K562 (cell line): ENCODE data around the gene DMAC2. TPM values are rescaled to one million over a fixed set of nuclear protein-coding genes. Genes with fewer than 3 reads are reported as not detected.
A peak's percentile ranks its signal among the peaks of the same experiment; 100 is the strongest.
"Not testable (repeated sequence)": the region's sequence is repeated elsewhere in the genome, so short reads cannot be mapped to it uniquely, and the experiment has no call there.

Experiments
- ATAC-seq: fragments of 200-7000 bp; cut with Tn5 transposase; 3 replicates; pipeline ENCODE4 v1.9.1; 2020; ENCODE audit warnings: moderate library complexity
- BruUV-seq: library from RNA; stranded (reverse); fragments of 400-500 nt; replicated peaks from 2 replicates; lab custom pipeline; 2021; lab: Mats Ljungman, UMichigan
- CTCF ChIA-PET: fragments of 300-600 bp; formaldehyde crosslinking; extraction: SDS; loops from one replicate; lab custom pipeline; 2021; ENCODE audit warnings: low intra/inter-chr PET ratio; lab: Yijun Ruan, JAX
- POLR2A ChIA-PET: fragments of 300-600, 350-650 bp; sonication (Branson Sonifier 250); formaldehyde crosslinking; extraction: SDS; loops from one replicate; lab custom pipeline; 2021; ENCODE audit warnings: antibody characterized with exemption, inconsistent platforms; lab: Yijun Ruan, JAX
- DNase-seq, 4 experiments: peaks; one replicate each; pipeline versions ENCODE4 v3.0.0 to v3.0.0-alpha.2; 2011 to 2018; ENCODE audit warnings: low spot score in 3 of 4, mixed read lengths in 3 of 4; ENCODE audit errors: extremely low read depth in 1 of 4
- FAIRE-seq: peaks from 2 replicates; lab custom pipeline; 2011; peaks lifted over from hg19 to GRCh38; lab: Jason Lieb, UNC
- H2AFZ ChIP-seq: 2 replicates; pipeline ENCODE4 v1.6.0; 2011; ENCODE audit warnings: low read depth, low read length, control low read depth, inconsistent platforms
- H3K27ac ChIP-seq: fragments of 200-600 bp; 3 replicates; pipeline ENCODE4 v1.8.0; 2011; ENCODE audit warnings: low read depth, mild to moderate bottlenecking, control low read depth, inconsistent platforms, low read length, moderate library complexity, mixed read lengths; ENCODE audit errors: extremely low read depth
- H3K27me3 ChIP-seq, 2 experiments: fragments of 300-600 bp in 1 of 2; 2 replicates in 1 of 2; 3 replicates in 1 of 2; pipeline versions ENCODE4 v1.6.0 to v1.8.0; 2011; ENCODE audit warnings: inconsistent platforms in 2 of 2, low read length in 2 of 2, mild to moderate bottlenecking in 1 of 2, mixed read lengths in 1 of 2, moderate library complexity in 1 of 2; ENCODE audit not compliant: control insufficient read depth in 2 of 2, insufficient read depth in 2 of 2
- H3K36me3 ChIP-seq: fragments of 300-600 bp; 3 replicates; pipeline ENCODE4 v1.8.0; 2011; ENCODE audit warnings: mild to moderate bottlenecking, low read length, inconsistent platforms; ENCODE audit not compliant: control insufficient read depth, insufficient read depth
- H3K4me1 ChIP-seq, 2 experiments: fragments of 200-600 bp in 1 of 2; replicated peaks in 1 of 2; 2 replicates in 1 of 2; 3 replicates in 1 of 2; pipeline versions ENCODE4 v1.5.1 to v1.8.0; 2011; ENCODE audit warnings: inconsistent platforms in 2 of 2, low read length in 2 of 2, mild to moderate bottlenecking in 1 of 2, mixed read lengths in 1 of 2, moderate library complexity in 1 of 2; ENCODE audit not compliant: control insufficient read depth in 2 of 2, insufficient read depth in 2 of 2
- H3K4me2 ChIP-seq: 2 replicates; pipeline ENCODE4 v1.6.1; 2011; ENCODE audit warnings: low read length, control low read depth, inconsistent platforms, mixed read lengths; ENCODE audit not compliant: insufficient read depth
- H3K4me3 ChIP-seq: fragments of 200-600 bp; sonication (generic), shearing (Covaris generic); 2 replicates; pipeline ENCODE4 v1.5.1; 2016; ENCODE audit warnings: control low read depth, inconsistent platforms
- H3K79me2 ChIP-seq: fragments of 200-600 bp; 3 replicates; pipeline ENCODE4 v1.8.0; 2011; ENCODE audit warnings: low read length, inconsistent platforms; ENCODE audit not compliant: control insufficient read depth, insufficient read depth
- H3K9ac ChIP-seq, 2 experiments: 2 replicates each; pipeline versions ENCODE4 v1.6.0 to v1.6.1; 2011; ENCODE audit warnings: low read depth in 2 of 2, low read length in 2 of 2, control low read depth in 1 of 2, inconsistent platforms in 1 of 2, mild to moderate bottlenecking in 1 of 2, mixed read lengths in 1 of 2; ENCODE audit not compliant: insufficient read depth in 1 of 2
- H3K9me1 ChIP-seq: one replicate; pipeline ENCODE4 v1.6.0; 2011; ENCODE audit warnings: inconsistent platforms, mild to moderate bottlenecking, low read length, moderate library complexity; ENCODE audit not compliant: control insufficient read depth, insufficient read depth
- H3K9me3 ChIP-seq: replicated peaks from 2 replicates; pipeline ENCODE4 v1.5.1; 2011; ENCODE audit warnings: low read depth, low read length, inconsistent platforms; ENCODE audit not compliant: control insufficient read depth, insufficient read depth
- H4K20me1 ChIP-seq: replicated peaks from 2 replicates; pipeline ENCODE4 v1.6.1; 2011; ENCODE audit warnings: low read length, inconsistent platforms, mixed read lengths; ENCODE audit not compliant: control insufficient read depth, insufficient read depth
- ARNT ChIP-seq, 2 experiments: fragments of 450-650 bp; IDR thresholded peaks; 2 replicates each; pipeline ENCODE4 v1.6.1; 2016; ENCODE audit warnings: mild to moderate bottlenecking in 1 of 2
- CTBP1 ChIP-seq: fragments of 450-650 bp; IDR thresholded peaks from 2 replicates; pipeline ENCODE4 v1.6.1; 2016; ENCODE audit warnings: borderline replicate concordance
- DMBX1 ChIP-seq: fragments of 250-450 bp; sonication (Bioruptor Pico); IDR thresholded peaks from 2 replicates; pipeline ENCODE4 v1.8.0; 2022; ENCODE audit warnings: inconsistent platforms, mild to moderate bottlenecking, moderate library complexity, borderline replicate concordance
- DPF2 ChIP-seq: fragments of 450-650 bp; IDR thresholded peaks from 2 replicates; pipeline ENCODE4 v1.6.1; 2016
- FOSL1 ChIP-seq: fragments of 200-800 bp; sonication (Bioruptor generic); conservative IDR thresholded peaks from 2 replicates; pipeline ENCODE4 v1.6.1; 2016; ENCODE audit warnings: missing genetic modification characterization, missing compliant biosample characterization
- JUN ChIP-seq, 2 experiments: sonication (generic) in 1 of 2; formaldehyde crosslinking in 1 of 2; IDR thresholded peaks; 2 replicates each; pipeline versions ENCODE4 v1.6.1 to v1.8.0; 2012 to 2022; ENCODE audit warnings: borderline replicate concordance in 2 of 2, mild to moderate bottlenecking in 2 of 2, improper control_type of control experiment in 1 of 2, low read depth in 1 of 2, low read length in 1 of 2, missing genetic modification reagents in 1 of 2
- JUND ChIP-seq, 2 experiments: IDR thresholded peaks; 2 replicates in 1 of 2; 3 replicates in 1 of 2; pipeline ENCODE4 v1.6.1; 2011; ENCODE audit warnings: borderline replicate concordance in 2 of 2, low read depth in 2 of 2, low read length in 2 of 2, improper control_type of control experiment in 1 of 2, missing biosample characterization in 1 of 2, missing genetic modification characterization in 1 of 2, missing genetic modification reagents in 1 of 2
- L3MBTL2 ChIP-seq: fragments of 450-650 bp; IDR thresholded peaks from 2 replicates; pipeline ENCODE4 v1.6.1; 2016; ENCODE audit warnings: mild to moderate bottlenecking, moderate library complexity
- NBN ChIP-seq: fragments of 450-650 bp; IDR thresholded peaks from 2 replicates; pipeline ENCODE4 v1.6.1; 2016; ENCODE audit warnings: low read depth, mild to moderate bottlenecking
- SMARCE1 ChIP-seq: fragments of 450-650 bp; IDR thresholded peaks from 2 replicates; pipeline ENCODE4 v1.7.1; 2016; ENCODE audit warnings: mild to moderate bottlenecking
- TEAD1 ChIP-seq, 2 experiments: fragments of 450-650 bp in 1 of 2; sonication (generic) in 1 of 2; formaldehyde crosslinking; IDR thresholded peaks; 2 replicates each; pipeline versions ENCODE4 v1.4.0 to v1.8.0; 2020 to 2022; ENCODE audit warnings: mild to moderate bottlenecking in 2 of 2, missing genetic modification reagents in 1 of 2
- ZBTB17 ChIP-seq: fragments of 450-650 bp; formaldehyde crosslinking; IDR thresholded peaks from 2 replicates; pipeline ENCODE4 v1.4.0; 2020; ENCODE audit warnings: mild to moderate bottlenecking
- ZKSCAN1 ChIP-seq: fragments of 150-350 bp; IDR thresholded peaks from 2 replicates; pipeline ENCODE4 v1.6.1; 2016; ENCODE audit warnings: low read depth, low read length
- ZNF324 ChIP-seq: fragments of 250-450 bp; sonication (Bioruptor Pico); IDR thresholded peaks from 2 replicates; pipeline ENCODE4 v1.4.0; 2020; ENCODE audit warnings: mild to moderate bottlenecking
- WGBS: fragments of 100-300 bp; shearing (Covaris generic); methylation state at CpG from one replicate; pipeline ENCODE4 v1.1.6; 2016; ENCODE audit warnings: low coverage, mixed read lengths; ENCODE audit not compliant: insufficient coverage; ENCODE audit errors: missing lambda C conversion rate; 5-methylcytosine and 5-hydroxymethylcytosine counted together
- in situ Hi-C: fragments of 300-500 bp; cut with MboI; formaldehyde crosslinking; loops from 4 replicates; pipeline ENCODE4 v1.15.0; 2018; ENCODE audit warnings: inconsistent platforms, mixed read lengths
- intact Hi-C: fragments of 100-400 bp; cut with micrococcal nuclease; formaldehyde crosslinking; loops from 2 replicates; pipeline ENCODE4 v1.14.2; 2022
- polyA plus RNA-seq, 8 experiments: library from polyadenylated mRNA; depleted of rRNA in 4 of 8; stranded (reverse) in 5 of 8; unstranded in 3 of 8; fragments of >200 nt; fragmentation: Nextera tagmentation in 2 of 8; fragmentation: Illumina TruSeq in 1 of 8; extraction: Ambion mirVana in 2 of 8; extraction: Trizol in 1 of 8; gene quantifications; 2 replicates each; pipeline versions ENCODE4 v1.2.1 to v1.2.3, GENCODE V29; 2011 to 2014; ENCODE audit warnings: inconsistent platforms in 1 of 8, missing spikeins in 1 of 8
- total RNA-seq, 7 experiments: library from RNA; depleted of rRNA in 6 of 7; stranded (reverse); fragments of >200 nt in 6 of 7; fragmentation: Illumina TruSeq in 2 of 7; extraction: Trizol in 2 of 7; gene quantifications; 2 replicates each; pipeline versions ENCODE4 v1.2.1 to v1.2.3, GENCODE V29; 2011 to 2021; ENCODE audit warnings: low replicate concordance in 1 of 7
- TF ChIP-seq, protein P1 (sequence below), 2 experiments: fragments of 450-650 bp in 1 of 2; sonication (generic) in 1 of 2; formaldehyde crosslinking in 1 of 2; IDR thresholded peaks in 1 of 2; conservative IDR thresholded peaks in 1 of 2; 2 replicates each; pipeline versions ENCODE4 v1.6.1 to v1.8.1; 2016 to 2023; ENCODE audit warnings: mild to moderate bottlenecking in 2 of 2, moderate library complexity in 2 of 2, inconsistent platforms in 1 of 2, missing genetic modification reagents in 1 of 2

The DMAC2 gene
- total and polyA plus RNA-seq, 9 of the 15 experiments (the other 6 are each of a cell fraction or from before 2014, with no cell fraction given): 12.9 to 61.2 (median 43.1) TPM

DNA sequence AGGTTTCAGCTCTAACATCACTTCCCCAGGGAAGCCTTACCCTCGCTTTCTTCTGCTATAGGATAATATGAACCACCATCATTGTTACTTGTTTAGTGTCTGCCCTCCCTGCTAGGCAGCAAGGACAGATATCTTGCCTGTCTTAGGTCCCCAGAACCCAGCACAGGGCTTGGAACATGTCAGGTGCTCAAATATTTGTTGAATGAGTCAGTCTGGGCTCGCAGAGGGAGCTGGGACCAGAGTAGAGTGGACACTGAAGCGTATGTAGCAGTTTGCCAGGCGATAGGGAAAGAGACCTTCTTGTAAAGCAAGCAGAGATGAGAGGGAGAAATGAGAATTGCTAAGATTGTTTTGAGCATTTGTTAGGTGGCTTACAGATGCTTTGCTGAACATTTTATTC is 30.4 kb downstream of the DMAC2 start:
- peak in 2 of 4 experiments; percentile 22 to 49 for DNase-seq
- Histone ChIP-seq H3K27me3 (no peaks in the 10 kb centered on the region), H3K4me2 (peak overlapping the region; percentile 16; the same call in 1 of the 2 replicates), H3K27ac (0 out of 3 replicates have a peak overlapping the region, but pooled peaks have one; percentile 25), H3K4me1 (peaks cover 7 to 12% of the 10 kb centered on the region in 2 experiments; a peak in 4 of 5 replicates), H3K9me1 (no peaks in the 10 kb centered on the region), H3K4me3 (no peak overlapping the region), H3K9ac (no peak overlapping the region; a peak in 1 of 4 replicates), H3K9me3 (no peaks in the 10 kb centered on the region), H4K20me1 (no peaks in the 10 kb centered on the region), H2AFZ (no peak overlapping the region), H3K79me2 (no peaks in the 10 kb centered on the region), H3K36me3 (peaks cover 20% of the 10 kb centered on the region; the same call in 1 of the 3 replicates)
- peak; percentile 53 for ATAC-seq
- WGBS: 27% methylated on average over 4 of the region's 4 CpGs
- intact Hi-C loops (no loop called here), in situ Hi-C loops (no loop called here)
- FAIRE-seq: peak; percentile 63
- ChIA-PET CTCF (no interaction called here), POLR2A (interaction anchor here (1.8 to 2.4 kb wide), 2 partner anchors 11 to 19 kb away, joined by 6 to 11 read pairs; partner anchors contain the start of gene B3GNT8)
- 0 out of 4 replicates have a peak, but pooled peaks of 1 of the 2 experiments have one; percentile 48 for TF ChIP-seq TEAD1 (CRISPR knock-in tag; IDR thresholded peaks at IDR 0.05)
- 0 out of 2 replicates have a peak, but pooled peaks have one; percentile 14 for TF ChIP-seq SMARCE1
- peak; percentile 79 for TF ChIP-seq FOSL1 (tag)
- TF ChIP-seq DMBX1 (CRISPR knock-in tag): no peak
- peak; percentile 59 for TF ChIP-seq JUN (IDR thresholded peaks at IDR 0.05; ENCODE audit: borderline replicate concordance, low read depth, low read length)
- no peak for TF ChIP-seq JUN (CRISPR knock-in tag; IDR thresholded peaks at IDR 0.05; ENCODE audit: borderline replicate concordance)
- TF ChIP-seq JUND (IDR thresholded peaks at IDR 0.05; ENCODE audit: borderline replicate concordance, low read depth, low read length): peak; percentile 87
- TF ChIP-seq JUND (tag; IDR thresholded peaks at IDR 0.05; ENCODE audit: borderline replicate concordance, low read depth, low read length): peak; percentile 84; the same call in 2 of the 3 replicates
- TF ChIP-seq CTBP1: peak; percentile 42; the same call in 1 of the 2 replicates
- TF ChIP-seq ARNT (IDR thresholded peaks at IDR 0.05): no peak
- TF ChIP-seq ZKSCAN1: no peak
- TF ChIP-seq NBN: no peak
- TF ChIP-seq, protein P1, sequence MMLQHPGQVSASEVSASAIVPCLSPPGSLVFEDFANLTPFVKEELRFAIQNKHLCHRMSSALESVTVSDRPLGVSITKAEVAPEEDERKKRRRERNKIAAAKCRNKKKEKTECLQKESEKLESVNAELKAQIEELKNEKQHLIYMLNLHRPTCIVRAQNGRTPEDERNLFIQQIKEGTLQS (IDR thresholded peaks at IDR 0.05): peak; percentile 69
- TF ChIP-seq, protein P1 (CRISPR knock-in tag; conservative IDR thresholded peaks at IDR 0.05): no peak
- no peak for TF ChIP-seq ZNF324 (CRISPR knock-in tag)
- 0 out of 2 replicates have a peak, but pooled peaks have one; percentile 34 for TF ChIP-seq L3MBTL2
- 0 out of 2 replicates have a peak, but pooled peaks have one; percentile 25 for TF ChIP-seq DPF2
- TF ChIP-seq ZBTB17: no peak
- BruUV-seq: no TSS peak

DNA sequence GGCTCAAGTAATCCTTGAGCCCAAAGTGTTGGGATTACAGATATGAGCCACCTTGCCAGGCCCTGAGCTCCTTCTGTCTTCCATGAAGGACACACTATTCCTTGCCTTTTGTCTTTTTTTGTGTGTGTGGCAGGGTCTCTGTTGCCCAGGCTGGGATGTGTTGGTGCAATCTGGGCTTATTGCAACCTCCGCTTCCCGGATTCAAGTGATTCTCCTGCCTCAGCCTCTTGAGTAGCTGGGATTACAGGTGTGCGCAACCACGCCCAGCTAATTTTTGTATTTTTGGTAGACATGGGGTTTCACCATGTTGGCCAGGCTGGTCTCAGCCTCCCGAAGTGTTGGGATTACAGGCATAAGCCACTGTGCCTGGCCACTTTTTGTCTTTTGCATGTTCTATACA is 30.9 kb downstream of the DMAC2 start:
- H4K20me1 ChIP-seq, H3K79me2 ChIP-seq, H3K4me3 ChIP-seq, DNase-seq, ATAC-seq, H3K9me1 ChIP-seq, H2AFZ ChIP-seq, FAIRE-seq, CTCF ChIA-PET, H3K4me2 ChIP-seq, BruUV-seq, H3K27ac ChIP-seq, in situ Hi-C loops, H3K9me3 ChIP-seq, intact Hi-C loops, H3K27me3 ChIP-seq, H3K9ac ChIP-seq: not testable (repeated sequence)
- WGBS: 74% methylated on average over 5 of the region's 5 CpGs
- peaks cover 7 to 12% of the 10 kb centered on the region in 2 experiments; a peak in 4 of 5 replicates for H3K4me1 ChIP-seq
- POLR2A ChIA-PET: interaction anchor here (0.6 to 2.4 kb wide), 4 partner anchors 10 to 164 kb away, joined by 3 to 12 read pairs (median 8); partner anchors contain the start of genes B3GNT8 and BCKDHA
- H3K36me3 ChIP-seq: peaks cover 15% of the 10 kb centered on the region; the same call in 1 of the 3 replicates
